ENCODE results near the gene SNAPIN. TPM values are rescaled to one million over a fixed set of nuclear protein-coding genes. Genes with fewer than 3 reads are reported as not detected.

The SNAPIN gene
- 10 to 100 TPM; 31.3 to 32.1 TPM for total RNA-seq

- H3K4me3 Mint-ChIP-seq = peak within 1 kb of the TSS; percentile 93
- ChIA-PET POLR2A (interaction anchor here (1.3 to 2.6 kb wide), 6 partner anchors 9 to 332 kb away, joined by 4 to 16 read pairs (median 9); partner anchors contain the start of genes CHTOP, ILF2 and RPS27), CTCF (interaction anchor here (0.6 to 1.7 kb wide), 7 partner anchors 14 to 148 kb away, joined by 3 to 6 read pairs (median 3); partner anchors contain the start of gene CHTOP)
- no peaks in the 10 kb centered on the region for H3K9me3 Mint-ChIP-seq
- intact Hi-C loops (cut with micrococcal nuclease) = loop anchor here (1.0 to 10.0 kb wide), 4 partner anchors 13 to 1346 kb away; partner anchors contain the start of genes CHTOP, S100A2 and ZBTB7B
- H3K4me1 Mint-ChIP-seq (ENCODE audit: low read depth) = peaks cover 17% of the 10 kb centered on the region
- H3K27ac Mint-ChIP-seq = peak within 1 kb of the TSS; percentile 82
- DNase-seq = peak; percentile 95
- H3K27me3 Mint-ChIP-seq = no peaks in the 10 kb centered on the region
- H3K36me3 Mint-ChIP-seq = peaks cover 27% of the 10 kb centered on the region
Observed at GRCh38 chr1:153658400-153659174, at the start of gene SNAPIN. TSS of gene SNAPIN (plus strand) at chr1:153658703. CDS start at chr1:153658744, 41 bp downstream.

GRCh38 chr1:153608742-153609584, 49.5 kb upstream of the SNAPIN start:
- Mint-ChIP-seq H3K36me3 (no peaks in the 10 kb centered on the region), H3K9me3 (no peaks in the 10 kb centered on the region), H3K27ac (no peak overlapping the region), H3K27me3 (no peaks in the 10 kb centered on the region), H3K4me3 (no peak overlapping the region), H3K4me1 (ENCODE audit: low read depth) (no peaks in the 10 kb centered on the region)
- DNase-seq = no peak
- ChIA-PET POLR2A (no interaction called here), CTCF (interaction anchor here (1.3 kb wide), 1 partner anchor 9 kb away, joined by 3 read pairs; no protein-coding TSS in a partner anchor)
- intact Hi-C loops (cut with micrococcal nuclease) = no loop called here

- ChIA-PET CTCF (no interaction called here), POLR2A (no interaction called here)
- no peak for DNase-seq
- H3K4me1 Mint-ChIP-seq (ENCODE audit: low read depth) = no peaks in the 10 kb centered on the region
- H3K4me3 Mint-ChIP-seq = no peak overlapping the region
- intact Hi-C loops (cut with micrococcal nuclease) = no loop called here
- H3K27me3 Mint-ChIP-seq = no peaks in the 10 kb centered on the region
- H3K36me3 Mint-ChIP-seq = no peaks in the 10 kb centered on the region
- H3K27ac Mint-ChIP-seq = no peak overlapping the region
- H3K9me3 Mint-ChIP-seq = no peaks in the 10 kb centered on the region
Observed at GRCh38 chr1:153609585-153609907, 49.0 kb upstream of the SNAPIN start.

- ChIA-PET POLR2A (no interaction called here), CTCF (interaction anchor here (1.3 kb wide), 1 partner anchor 100 kb away, joined by 3 read pairs; no protein-coding TSS in a partner anchor)
- H3K27me3 Mint-ChIP-seq = no peaks in the 10 kb centered on the region
- no peak overlapping the region for H3K27ac Mint-ChIP-seq
- DNase-seq = no peak
- H3K4me1 Mint-ChIP-seq (ENCODE audit: low read depth) = no peaks in the 10 kb centered on the region
- no peak overlapping the region for H3K4me3 Mint-ChIP-seq
- H3K9me3 Mint-ChIP-seq = no peaks in the 10 kb centered on the region
- intact Hi-C loops (cut with micrococcal nuclease) = no loop called here
- no peaks in the 10 kb centered on the region for H3K36me3 Mint-ChIP-seq
Observed at GRCh38 chr1:153610334-153610733, 48.2 kb upstream of the SNAPIN start.

- DNase-seq = no peak
- Mint-ChIP-seq H3K36me3 (no peaks in the 10 kb centered on the region), H3K27ac (no peak overlapping the region), H3K4me1 (ENCODE audit: low read depth) (no peaks in the 10 kb centered on the region), H3K27me3 (no peaks in the 10 kb centered on the region), H3K4me3 (no peak overlapping the region), H3K9me3 (no peaks in the 10 kb centered on the region)
- POLR2A ChIA-PET = no interaction called here
- intact Hi-C loops (cut with micrococcal nuclease) = no loop called here
- CTCF ChIA-PET = interaction anchor here (1.3 kb wide), 1 partner anchor 101 kb away, joined by 3 read pairs; no protein-coding TSS in a partner anchor
Observed at GRCh38 chr1:153610811-153611301, 47.6 kb upstream of the SNAPIN start.

GRCh38 chr1:153611356-153611755, 47.1 kb upstream of the SNAPIN start:
- H3K27ac Mint-ChIP-seq = no peak overlapping the region
- ChIA-PET POLR2A (no interaction called here), CTCF (no interaction called here)
- no peaks in the 10 kb centered on the region for H3K4me1 Mint-ChIP-seq (ENCODE audit: low read depth)
- H3K36me3 Mint-ChIP-seq = no peaks in the 10 kb centered on the region
- no peaks in the 10 kb centered on the region for H3K9me3 Mint-ChIP-seq
- intact Hi-C loops (cut with micrococcal nuclease) = no loop called here
- DNase-seq = no peak
- H3K27me3 Mint-ChIP-seq = no peaks in the 10 kb centered on the region
- no peak overlapping the region for H3K4me3 Mint-ChIP-seq

GRCh38 chr1:153612111-153612754, 46.3 kb upstream of the SNAPIN start:
- H3K4me1 Mint-ChIP-seq (ENCODE audit: low read depth) = no peaks in the 10 kb centered on the region
- H3K36me3 Mint-ChIP-seq = no peaks in the 10 kb centered on the region
- intact Hi-C loops (cut with micrococcal nuclease) = no loop called here
- ChIA-PET POLR2A (no interaction called here), CTCF (no interaction called here)
- DNase-seq = no peak
- H3K4me3 Mint-ChIP-seq = no peak overlapping the region
- no peaks in the 10 kb centered on the region for H3K27me3 Mint-ChIP-seq
- H3K9me3 Mint-ChIP-seq = no peaks in the 10 kb centered on the region
- no peak overlapping the region for H3K27ac Mint-ChIP-seq

- Mint-ChIP-seq H3K4me1 (ENCODE audit: low read depth) (no peaks in the 10 kb centered on the region), H3K27me3 (no peaks in the 10 kb centered on the region), H3K36me3 (no peaks in the 10 kb centered on the region), H3K9me3 (no peaks in the 10 kb centered on the region), H3K27ac (no peak within 1 kb of the TSS), H3K4me3 (no peak within 1 kb of the TSS)
- intact Hi-C loops (cut with micrococcal nuclease) = no loop called here
- DNase-seq = no peak
- ChIA-PET CTCF (interaction anchor here (3.6 kb wide), 1 partner anchor 80 kb away, joined by 14 read pairs; no protein-coding TSS in a partner anchor), POLR2A (no interaction called here)
Observed at GRCh38 chr1:153612755-153613331, 45.7 kb upstream of the SNAPIN start, which contains the start of gene S100A16. TSS of gene S100A16 (minus strand) at chr1:153613137. CDS start at chr1:153608151, 4,986 bp downstream.

GRCh38 chr1:153613406-153613805, 45.1 kb upstream of the SNAPIN start:
- H3K4me1 Mint-ChIP-seq (ENCODE audit: low read depth) = no peaks in the 10 kb centered on the region
- no peak overlapping the region for H3K27ac Mint-ChIP-seq
- no peak overlapping the region for H3K4me3 Mint-ChIP-seq
- intact Hi-C loops (cut with micrococcal nuclease) = no loop called here
- ChIA-PET CTCF (interaction anchor here (3.1 to 3.6 kb wide), 2 partner anchors 81 to 102 kb away, joined by 14 to 23 read pairs; no protein-coding TSS in a partner anchor), POLR2A (no interaction called here)
- no peaks in the 10 kb centered on the region for H3K9me3 Mint-ChIP-seq
- no peak for DNase-seq
- H3K36me3 Mint-ChIP-seq = no peaks in the 10 kb centered on the region
- H3K27me3 Mint-ChIP-seq = no peaks in the 10 kb centered on the region

GRCh38 chr1:153614189-153614900, 44.2 kb upstream of the SNAPIN start:
- H3K27ac Mint-ChIP-seq = no peak overlapping the region
- no peaks in the 10 kb centered on the region for H3K4me1 Mint-ChIP-seq (ENCODE audit: low read depth)
- H3K9me3 Mint-ChIP-seq = no peaks in the 10 kb centered on the region
- H3K27me3 Mint-ChIP-seq = no peaks in the 10 kb centered on the region
- DNase-seq = no peak
- POLR2A ChIA-PET = no interaction called here
- CTCF ChIA-PET = interaction anchor here (1.0 to 3.6 kb wide), 3 partner anchors 13 to 103 kb away, joined by 5 to 23 read pairs (median 14); partner anchors contain the start of gene S100A13
- intact Hi-C loops (cut with micrococcal nuclease) = no loop called here
- H3K4me3 Mint-ChIP-seq = no peak overlapping the region
- no peaks in the 10 kb centered on the region for H3K36me3 Mint-ChIP-seq

GRCh38 chr1:153614906-153615305, 43.6 kb upstream of the SNAPIN start:
- DNase-seq = no peak
- H3K4me1 Mint-ChIP-seq (ENCODE audit: low read depth) = no peaks in the 10 kb centered on the region
- no peaks in the 10 kb centered on the region for H3K9me3 Mint-ChIP-seq
- H3K27ac Mint-ChIP-seq = no peak overlapping the region
- POLR2A ChIA-PET = interaction anchor here (1.4 kb wide), 1 partner anchor 19 kb away, joined by 6 read pairs; the partner anchor contains the start of gene CHTOP
- intact Hi-C loops (cut with micrococcal nuclease) = no loop called here
- H3K4me3 Mint-ChIP-seq = no peak overlapping the region
- no peaks in the 10 kb centered on the region for H3K36me3 Mint-ChIP-seq
- H3K27me3 Mint-ChIP-seq = no peaks in the 10 kb centered on the region
- CTCF ChIA-PET = interaction anchor here (1.0 to 3.6 kb wide), 3 partner anchors 13 to 104 kb away, joined by 5 to 23 read pairs (median 14); partner anchors contain the start of gene S100A13

Measured in activated CD4-positive, alpha-beta memory T cell treated with anti-CD3 and anti-CD28 coated beads for 36 hours (primary cell).